Activated T-helper 2 cell treated with anti-CD3 and anti-CD28 coated beads, Interferon-gamma antibody, Interleukin-2, Interleukin-4, amounts not matched to agents 10 μg/mL and 5 μg/mL and 100 μg/mL, durations not matched to agents 14 hours and 24 hours and 36 hours (primary cell): ENCODE measurements around the gene DGCR8. TPM values are rescaled to one million over a fixed set of nuclear protein-coding genes. Genes with fewer than 3 reads are reported as not detected.

Source experiments
- DNase-seq: peaks from one replicate; pipeline ENCODE4 v3.0.0; 2021; ENCODE audit warnings: low spot score
- H3K27ac Mint-ChIP-seq: one replicate; pipeline ENCODE4 v1.8.0; 2021; ENCODE audit warnings: mixed read lengths
- H3K27me3 Mint-ChIP-seq: one replicate; pipeline ENCODE4 v1.8.0; 2021; ENCODE audit warnings: low read depth, mixed read lengths
- H3K36me3 Mint-ChIP-seq: one replicate; pipeline ENCODE4 v1.8.0; 2021; ENCODE audit warnings: low read depth, mixed read lengths
- H3K4me1 Mint-ChIP-seq: one replicate; pipeline ENCODE4 v1.8.0; 2021; ENCODE audit warnings: low read depth, mixed read lengths
- H3K4me3 Mint-ChIP-seq: one replicate; pipeline ENCODE4 v1.8.0; 2021; ENCODE audit warnings: low read depth, mild to moderate bottlenecking, moderate library complexity, mixed read lengths
- H3K9me3 Mint-ChIP-seq: one replicate; pipeline ENCODE4 v1.8.0; 2021; ENCODE audit warnings: mixed read lengths
- intact Hi-C: fragments of 100-400 bp; cut with micrococcal nuclease; formaldehyde crosslinking; loops from one replicate; pipeline ENCODE4 v1.15.1; 2023
- total RNA-seq: library from RNA; stranded (reverse); gene quantifications from 2 replicates; pipeline ENCODE4 v1.2.3, GENCODE V29; 2022

The DGCR8 gene
- total RNA-seq, 1 donor from 2014 or later = 66.4 TPM

GRCh38 chr22:20107951-20108756 lies 28.1 kb downstream of the DGCR8 start:
- intact Hi-C loops = no loop called here
- Mint-ChIP-seq H3K4me3 (no peak overlapping the region), H3K36me3 (peaks cover 49% of the 10 kb centered on the region), H3K9me3 (no peaks in the 10 kb centered on the region), H3K27ac (peak overlapping the region; percentile 63), H3K4me1 (peaks cover 11% of the 10 kb centered on the region), H3K27me3 (no peaks in the 10 kb centered on the region)
- DNase-seq = no peak

DNA sequence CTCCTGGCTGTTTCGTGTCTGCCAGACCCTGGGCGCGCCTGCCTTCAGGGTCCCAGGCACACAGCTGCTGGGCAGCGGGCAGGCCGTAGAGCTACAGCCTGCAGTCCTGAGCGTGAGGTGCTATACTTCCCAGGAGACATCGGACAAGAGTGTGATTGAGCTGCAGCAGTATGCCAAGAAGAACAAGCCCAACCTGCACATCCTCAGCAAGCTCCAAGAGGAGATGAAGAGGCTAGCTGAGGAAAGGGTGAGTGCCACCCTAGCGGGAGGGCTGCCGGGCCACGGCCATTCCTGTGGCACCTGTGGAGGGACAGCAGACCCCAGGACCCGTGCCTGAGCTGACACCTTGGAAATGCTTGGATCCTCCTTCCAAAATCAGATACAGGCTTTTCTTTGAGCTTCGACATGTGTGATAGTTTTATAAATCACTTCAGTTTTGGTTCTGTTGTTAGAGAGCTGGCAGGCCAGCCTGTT lies 28.8 kb downstream of the DGCR8 start:
- Mint-ChIP-seq H3K4me3 (no peak overlapping the region), H3K27ac (no peak overlapping the region), H3K27me3 (no peaks in the 10 kb centered on the region), H3K9me3 (no peaks in the 10 kb centered on the region), H3K4me1 (peaks cover 11% of the 10 kb centered on the region), H3K36me3 (peaks cover 48% of the 10 kb centered on the region)
- intact Hi-C loops = no loop called here
- no peak for DNase-seq

- Mint-ChIP-seq H3K9me3 (no peaks in the 10 kb centered on the region), H3K36me3 (peaks cover 55% of the 10 kb centered on the region), H3K27ac (peak overlapping the region; percentile 33), H3K4me3 (no peak overlapping the region), H3K27me3 (no peaks in the 10 kb centered on the region), H3K4me1 (peaks cover 17% of the 10 kb centered on the region)
- DNase-seq = no peak
- intact Hi-C loops = no loop called here
These were observed 29.6 kb downstream of the DGCR8 start for GRCh38 chr22:20109411-20110358.

- no peak overlapping the region for H3K4me3 Mint-ChIP-seq
- peak overlapping the region; percentile 82 for H3K27ac Mint-ChIP-seq
- no peaks in the 10 kb centered on the region for H3K27me3 Mint-ChIP-seq
- peaks cover 61% of the 10 kb centered on the region for H3K36me3 Mint-ChIP-seq
- no peak for DNase-seq
- no peaks in the 10 kb centered on the region for H3K9me3 Mint-ChIP-seq
- intact Hi-C loops = no loop called here
- H3K4me1 Mint-ChIP-seq = peaks cover 22% of the 10 kb centered on the region
These were observed 30.4 kb downstream of the DGCR8 start for GRCh38 chr22:20110359-20110985.

DNA sequence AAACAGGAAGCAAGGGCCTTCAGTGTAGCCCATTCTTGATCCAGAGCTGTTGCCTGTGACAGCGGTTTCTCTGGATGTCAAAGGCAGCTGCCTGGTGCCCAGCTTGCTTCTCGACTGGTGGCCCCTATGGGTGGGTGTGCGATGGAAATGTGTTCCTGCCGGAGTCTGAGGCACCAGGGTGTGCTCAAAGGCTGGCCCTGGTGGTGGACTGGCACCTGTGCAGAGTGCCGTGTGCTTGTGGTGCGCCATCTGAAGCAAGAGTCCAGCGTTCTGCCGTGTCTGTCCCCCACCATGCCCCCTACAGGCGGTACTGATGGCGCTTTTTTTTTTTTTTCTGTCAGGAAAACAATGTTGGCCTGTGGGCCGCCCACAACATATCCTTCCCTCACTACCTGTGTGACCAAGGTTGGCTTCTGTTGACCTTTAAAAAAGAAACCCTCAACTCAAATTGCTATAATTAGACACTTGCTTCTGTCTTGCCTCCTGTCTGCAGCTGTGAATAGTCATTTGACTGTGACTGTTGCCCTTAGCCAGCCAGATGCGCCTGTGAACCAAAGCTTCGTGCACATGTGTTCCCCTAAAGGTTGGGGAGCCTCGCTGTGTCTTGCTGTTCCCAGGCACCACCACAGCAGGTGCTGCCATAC lies 31.1 kb downstream of the DGCR8 start:
- Mint-ChIP-seq H3K27ac (peak overlapping the region; percentile 82), H3K4me3 (peak overlapping the region; percentile 13)

GRCh38 chr22:20111689-20112622 lies 31.9 kb downstream of the DGCR8 start:
- Mint-ChIP-seq H3K36me3 (peaks cover 68% of the 10 kb centered on the region), H3K9me3 (no peaks in the 10 kb centered on the region), H3K27ac (peak overlapping the region; percentile 82), H3K4me1 (peaks cover 22% of the 10 kb centered on the region), H3K27me3 (no peaks in the 10 kb centered on the region), H3K4me3 (peak overlapping the region; percentile 23)
- DNase-seq = no peak
- intact Hi-C loops = no loop called here

More for the DNA sequence above, 31.1 kb downstream of the DGCR8 start:
- no peak for DNase-seq
- Mint-ChIP-seq H3K9me3 (no peaks in the 10 kb centered on the region), H3K36me3 (peaks cover 67% of the 10 kb centered on the region), H3K4me1 (peaks cover 22% of the 10 kb centered on the region), H3K27me3 (no peaks in the 10 kb centered on the region)
- intact Hi-C loops = no loop called here

DNA sequence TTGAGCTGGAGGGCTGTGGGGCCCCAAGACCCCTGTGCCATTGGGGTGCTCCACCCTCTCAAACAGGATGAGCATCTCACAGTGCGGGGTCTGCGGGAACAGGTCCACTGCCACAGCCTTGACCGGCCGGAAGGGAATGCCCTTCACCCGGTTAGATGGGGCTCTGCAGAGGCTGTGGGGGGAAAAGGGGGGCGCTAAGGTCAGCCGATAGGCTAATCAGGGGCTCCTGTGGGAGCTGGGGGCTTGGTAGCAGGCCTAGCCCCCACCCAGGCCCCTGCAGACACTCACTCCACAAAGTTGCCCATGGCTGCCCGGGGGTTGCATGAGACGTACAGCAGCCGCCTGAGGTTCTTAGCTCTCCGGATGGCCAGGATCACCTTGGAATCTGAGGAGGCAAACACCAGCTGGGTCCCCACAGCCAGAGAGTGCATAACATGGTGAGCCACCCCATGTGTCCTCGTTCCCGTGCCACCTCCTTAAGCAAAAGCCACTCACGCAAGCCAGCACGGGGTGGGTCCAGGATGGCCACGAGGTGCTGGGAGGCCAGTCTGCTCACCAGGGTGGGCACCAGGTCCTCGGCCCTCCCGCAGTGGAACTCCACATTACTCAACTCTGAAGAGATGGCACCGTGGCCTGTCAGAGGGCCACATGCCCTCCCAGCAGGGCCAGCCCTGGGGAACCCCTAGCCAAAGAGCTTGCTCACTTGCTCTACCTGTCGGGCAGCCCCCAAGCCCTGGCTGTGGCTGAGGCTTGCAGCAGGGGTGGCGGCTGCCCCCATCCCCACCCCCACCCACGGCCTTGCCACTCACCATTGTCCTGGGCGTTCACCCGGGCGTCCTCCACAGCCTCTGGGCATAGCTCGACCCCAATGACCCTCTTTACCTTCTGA lies 32.8 kb downstream of the DGCR8 start:
- Mint-ChIP-seq H3K27me3 (no peaks in the 10 kb centered on the region), H3K4me3 (no peak overlapping the region), H3K36me3 (peaks cover 63% of the 10 kb centered on the region), H3K4me1 (peaks cover 22% of the 10 kb centered on the region), H3K27ac (peak overlapping the region; percentile 82), H3K9me3 (no peaks in the 10 kb centered on the region)
- no peak for DNase-seq
- intact Hi-C loops = no loop called here

GRCh38 chr22:20113551-20114310 lies 33.7 kb downstream of the DGCR8 start:
- H3K4me3 Mint-ChIP-seq = peak overlapping the region; percentile 1
- H3K4me1 Mint-ChIP-seq = peaks cover 25% of the 10 kb centered on the region
- H3K27me3 Mint-ChIP-seq = no peaks in the 10 kb centered on the region
- H3K36me3 Mint-ChIP-seq = peaks cover 68% of the 10 kb centered on the region
- no peaks in the 10 kb centered on the region for H3K9me3 Mint-ChIP-seq
- intact Hi-C loops = no loop called here
- no peak overlapping the region for H3K27ac Mint-ChIP-seq
- DNase-seq = no peak

DNA sequence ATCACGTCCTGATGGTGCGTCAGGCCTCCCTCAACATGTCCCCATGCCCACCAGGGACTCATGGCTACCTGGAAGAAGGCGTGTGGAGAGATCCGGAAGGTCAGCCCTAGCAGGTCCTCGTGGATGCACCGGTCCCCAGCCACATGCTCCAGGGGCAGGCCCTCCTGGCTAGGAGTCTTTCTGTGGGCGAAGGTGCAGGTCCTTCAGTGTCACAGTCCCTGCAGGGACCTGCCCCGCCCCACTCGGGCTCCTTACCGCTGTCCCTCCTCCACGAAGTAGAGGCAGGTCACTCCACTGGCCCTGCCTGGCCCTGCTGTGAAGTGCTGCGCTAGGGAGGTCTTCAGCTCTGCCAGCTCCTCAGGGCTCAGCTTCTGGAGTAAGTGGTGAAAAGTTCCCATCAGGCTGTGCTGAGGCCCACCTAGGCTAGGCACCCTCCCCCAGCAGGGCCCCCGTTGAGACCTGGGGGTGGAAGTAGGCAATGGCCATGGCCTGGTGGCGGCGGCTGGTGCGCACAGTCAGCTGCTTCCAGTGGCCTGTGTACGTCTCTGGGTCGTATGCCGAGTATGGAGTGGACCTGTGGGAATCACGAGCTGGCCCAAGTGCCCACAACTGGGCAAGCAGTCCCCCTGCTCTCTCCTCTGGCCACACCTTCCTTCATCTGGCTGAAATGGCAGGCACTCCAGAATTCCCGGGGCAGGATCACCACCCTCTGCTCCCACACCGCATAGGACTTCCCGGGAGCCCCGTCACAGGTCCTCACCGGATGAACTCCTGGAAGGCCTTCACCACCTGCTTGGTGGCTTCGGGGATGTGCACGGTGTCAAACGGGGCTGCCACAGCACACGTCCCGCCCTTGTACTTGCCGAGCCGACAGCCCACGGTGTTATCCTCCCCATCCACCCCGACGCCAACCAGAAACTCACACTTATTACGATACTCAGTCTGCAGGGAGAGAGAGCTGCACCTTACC lies 34.8 kb downstream of the DGCR8 start:
- peaks cover 73% of the 10 kb centered on the region for H3K36me3 Mint-ChIP-seq
- H3K4me1 Mint-ChIP-seq = peaks cover 29% of the 10 kb centered on the region
- no peaks in the 10 kb centered on the region for H3K27me3 Mint-ChIP-seq
- peak overlapping the region; percentile 76 for H3K4me3 Mint-ChIP-seq
- DNase-seq = no peak
- H3K9me3 Mint-ChIP-seq = no peaks in the 10 kb centered on the region
- H3K27ac Mint-ChIP-seq = peak overlapping the region; percentile 65
- intact Hi-C loops = loop anchor here (5.0 kb wide), 2 partner anchors 257 to 888 kb away; partner anchors contain the start of gene THAP7
